Parathyroid adenoma (tissue), 2 donors: Measurements from ENCODE around the gene HEXB.

ENCODE experiments used
- H2AFZ ChIP-seq: fragments of 300-600 bp; sonication (generic); one replicate; pipeline ENCODE4 v1.7.0; 2017; ENCODE audit warnings: antibody characterized with exemption, mild to moderate bottlenecking
- H3K27ac ChIP-seq: fragments of 300-600 bp; sonication (generic); one replicate; pipeline ENCODE4 v1.7.0; 2017
- H3K27me3 ChIP-seq: fragments of 300-600 bp; sonication (generic); one replicate; pipeline ENCODE4 v1.7.0; 2017; ENCODE audit warnings: low read length; ENCODE audit not compliant: control insufficient read depth, insufficient read depth
- H3K36me3 ChIP-seq: fragments of 300-600 bp; sonication (generic); one replicate; pipeline ENCODE4 v1.7.0; 2017; ENCODE audit warnings: low read length; ENCODE audit not compliant: control insufficient read depth, insufficient read depth
- H3K4me1 ChIP-seq: fragments of 300-600 bp; sonication (generic); one replicate; pipeline ENCODE4 v1.7.0; 2017; ENCODE audit warnings: control low read depth
- H3K4me2 ChIP-seq: fragments of 300-600 bp; sonication (generic); one replicate; pipeline ENCODE4 v1.7.0; 2017; ENCODE audit warnings: low read length
- H3K4me3 ChIP-seq: fragments of 300-600 bp; sonication (generic); one replicate; pipeline ENCODE4 v1.7.0; 2017; ENCODE audit warnings: low read depth, low read length
- H3K79me2 ChIP-seq: fragments of 300-600 bp; sonication (generic); one replicate; pipeline ENCODE4 v1.7.0; 2017; ENCODE audit warnings: control low read depth
- H3K9ac ChIP-seq: fragments of 300-600 bp; sonication (generic); one replicate; pipeline ENCODE4 v1.7.0; 2017; ENCODE audit warnings: mild to moderate bottlenecking
- H3K9me3 ChIP-seq: fragments of 300-600 bp; sonication (generic); one replicate; pipeline ENCODE4 v1.7.0; 2017; ENCODE audit warnings: low read length; ENCODE audit not compliant: control insufficient read depth
- CTCF ChIP-seq: fragments of 300-600 bp; sonication (generic); IDR thresholded peaks from one replicate; pipeline ENCODE4 v1.7.0; 2017; ENCODE audit warnings: antibody characterized with exemption, mild to moderate bottlenecking
- donor health status: primary hyperparathyroidism.

HEXB gene

DNA sequence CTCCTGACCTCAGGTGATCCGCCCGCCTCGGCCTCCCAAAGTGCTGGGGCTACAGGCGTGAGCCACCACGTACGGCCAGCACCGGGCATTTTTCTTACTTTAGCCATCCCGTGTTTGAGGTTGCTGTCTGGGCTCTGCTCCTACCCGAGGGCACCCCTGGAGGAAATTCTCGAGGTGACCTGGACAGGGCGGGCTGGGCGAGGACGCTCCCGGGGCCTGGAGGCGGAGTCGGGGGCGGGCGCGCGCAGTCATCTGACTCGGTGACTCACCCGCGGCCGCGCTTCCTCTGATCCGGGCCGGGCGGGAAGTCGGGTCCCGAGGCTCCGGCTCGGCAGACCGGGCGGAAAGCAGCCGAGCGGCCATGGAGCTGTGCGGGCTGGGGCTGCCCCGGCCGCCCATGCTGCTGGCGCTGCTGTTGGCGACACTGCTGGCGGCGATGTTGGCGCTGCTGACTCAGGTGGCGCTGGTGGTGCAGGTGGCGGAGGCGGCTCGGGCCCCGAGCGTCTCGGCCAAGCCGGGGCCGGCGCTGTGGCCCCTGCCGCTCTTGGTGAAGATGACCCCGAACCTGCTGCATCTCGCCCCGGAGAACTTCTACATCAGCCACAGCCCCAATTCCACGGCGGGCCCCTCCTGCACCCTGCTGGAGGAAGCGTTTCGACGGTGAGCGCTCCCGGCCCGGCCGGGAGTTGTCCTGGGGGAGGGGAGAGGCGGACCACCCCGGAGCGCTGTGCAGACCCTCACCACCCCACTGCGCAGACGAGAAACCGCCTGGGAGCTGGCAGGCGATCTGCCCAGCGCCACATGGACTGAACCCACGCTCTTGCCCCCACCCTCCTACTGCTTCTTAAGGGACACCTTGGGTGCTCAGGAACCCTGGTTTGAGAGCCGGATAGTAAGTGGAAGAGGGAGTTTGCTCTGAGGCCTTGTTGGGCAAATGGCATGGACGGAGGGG, at the start of gene HEXB:
HEXB (plus strand) TSS at position 334 of the 952 bp plus-strand sequence; CDS start at position 362, 28 bp downstream.
- Histone ChIP-seq H3K9me3 (no peaks in the 10 kb centered on the region), H3K27ac (peak within 1 kb of the TSS; percentile 73)

DNA sequence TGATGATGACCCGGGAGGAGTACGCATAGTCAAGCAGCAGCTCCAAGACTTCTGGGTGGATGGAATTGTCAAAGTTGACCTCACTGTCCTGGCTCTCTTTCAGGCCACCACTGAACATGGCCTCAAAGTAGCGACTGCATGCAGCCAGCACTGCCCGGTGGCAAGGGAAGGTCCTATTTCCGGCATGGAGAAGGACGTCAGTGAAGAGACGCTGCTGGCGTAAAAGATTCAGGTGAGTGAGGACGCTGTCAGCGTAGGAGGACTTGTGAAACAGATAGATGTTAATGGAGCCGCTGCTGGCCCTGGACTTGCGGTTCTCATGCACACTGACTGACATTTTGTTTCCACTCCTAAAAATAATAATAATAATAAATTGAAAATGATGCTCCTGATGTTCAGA, 48.9 kb upstream of the HEXB start:
- no peaks in the 10 kb centered on the region for H3K27me3 ChIP-seq
- H3K4me1 ChIP-seq, result peaks cover 16% of the 10 kb centered on the region

More for the DNA sequence above, at the start of gene HEXB:
- peak within 1 kb of the TSS; percentile 65 for H3K9ac ChIP-seq
- H3K27me3 ChIP-seq, result no peaks in the 10 kb centered on the region
- peaks cover 3% of the 10 kb centered on the region for H3K4me1 ChIP-seq
- H3K4me2 ChIP-seq, result peak within 1 kb of the TSS; percentile 75
- peak within 1 kb of the TSS; percentile 93 for H2AFZ ChIP-seq
- H3K36me3 ChIP-seq, result no peaks in the 10 kb centered on the region
- no peaks in the 10 kb centered on the region for H3K79me2 ChIP-seq
- H3K4me3 ChIP-seq, result peak within 1 kb of the TSS; percentile 74
- peak; percentile 11 for TF ChIP-seq CTCF

GRCh38 chr5:74636552-74636951, 48.5 kb upstream of the HEXB start:
- no peaks in the 10 kb centered on the region for H3K27me3 ChIP-seq
- no peak for TF ChIP-seq CTCF
- H3K9me3 ChIP-seq, result no peaks in the 10 kb centered on the region
- H3K9ac ChIP-seq, result no peak overlapping the region
- peak overlapping the region; percentile 94 for H3K27ac ChIP-seq
- H2AFZ ChIP-seq, result no peak overlapping the region
- H3K4me2 ChIP-seq, result peak overlapping the region; percentile 94
- peaks cover 10% of the 10 kb centered on the region for H3K36me3 ChIP-seq
- H3K79me2 ChIP-seq, result peaks cover 47% of the 10 kb centered on the region
- peak overlapping the region; percentile 97 for H3K4me3 ChIP-seq
- H3K4me1 ChIP-seq, result peaks cover 14% of the 10 kb centered on the region

More for the DNA sequence above, 48.9 kb upstream of the HEXB start:
- Histone ChIP-seq H3K9ac (no peak overlapping the region), H3K4me3 (peak overlapping the region; percentile 97), H3K27ac (peak overlapping the region; percentile 55), H2AFZ (no peak overlapping the region), H3K9me3 (no peaks in the 10 kb centered on the region), H3K79me2 (peaks cover 47% of the 10 kb centered on the region), H3K36me3 (peaks cover 10% of the 10 kb centered on the region), H3K4me2 (peak overlapping the region; percentile 94)
- TF ChIP-seq CTCF, result no peak

- H3K4me3 ChIP-seq, result peak overlapping the region; percentile 97
- H2AFZ ChIP-seq, result no peak overlapping the region
- no peaks in the 10 kb centered on the region for H3K9me3 ChIP-seq
- peak overlapping the region; percentile 94 for H3K27ac ChIP-seq
- peaks cover 43% of the 10 kb centered on the region for H3K79me2 ChIP-seq
- TF ChIP-seq CTCF, result no peak
- H3K27me3 ChIP-seq, result no peaks in the 10 kb centered on the region
- peak overlapping the region; percentile 5 for H3K9ac ChIP-seq
- H3K4me2 ChIP-seq, result peak overlapping the region; percentile 94
- peaks cover 10% of the 10 kb centered on the region for H3K36me3 ChIP-seq
- H3K4me1 ChIP-seq, result peaks cover 23% of the 10 kb centered on the region
Observed at GRCh38 chr5:74638544-74638969, 46.5 kb upstream of the HEXB start.
